ENCODE results near the gene ZNF521.
A peak's percentile ranks its signal among the peaks of the same experiment; 100 is the strongest.

ZNF521 gene

DNA sequence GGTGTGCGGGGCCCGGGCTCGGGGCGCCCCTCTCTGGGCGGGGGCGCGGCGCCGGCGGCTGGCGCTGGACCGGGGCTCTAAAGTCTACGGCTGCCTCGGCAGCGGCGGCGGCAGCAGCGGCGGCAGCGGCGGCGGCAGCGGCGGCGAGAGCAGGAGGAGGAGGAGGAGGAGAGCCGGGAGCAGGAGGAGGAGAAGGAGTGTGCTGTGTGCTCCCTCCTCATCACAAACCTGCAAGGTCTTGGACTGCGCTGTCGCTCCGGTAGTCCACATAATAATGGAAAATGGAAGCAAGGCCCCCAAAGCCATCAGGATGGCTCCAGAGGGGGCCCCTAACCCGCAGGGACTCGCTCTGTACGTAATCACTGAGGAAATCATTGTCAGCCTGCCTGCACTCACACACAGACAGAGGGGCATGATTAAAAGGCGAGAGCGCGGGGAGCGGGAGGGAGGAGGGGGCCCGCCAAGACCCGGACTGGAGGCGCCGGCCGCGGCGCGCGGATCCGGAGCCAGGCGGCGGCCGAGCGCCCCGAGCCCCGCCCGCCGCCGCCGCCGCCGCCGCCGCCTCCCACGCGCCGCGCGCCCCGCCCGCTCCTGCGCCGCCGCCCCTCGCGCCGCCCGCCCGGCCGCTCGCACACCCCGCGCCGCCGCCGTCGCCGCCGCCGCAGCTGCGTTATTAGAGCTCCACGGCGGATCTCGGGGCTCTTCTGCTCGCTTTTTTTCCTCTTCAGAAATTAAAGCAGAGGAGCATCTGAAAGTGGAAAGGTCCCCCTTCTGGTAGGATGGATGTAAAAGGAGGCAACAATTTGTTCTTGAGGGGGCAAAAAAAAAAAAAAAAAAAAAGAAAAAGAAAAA, at the start of gene ZNF521:
TSS of gene ZNF521 (minus strand) at position 390 of the 852 bp plus-strand sequence. CDS start 1,220 bp downstream, outside the sequence.
- peak; percentile 82 to 92 for DNase-seq

DNA sequence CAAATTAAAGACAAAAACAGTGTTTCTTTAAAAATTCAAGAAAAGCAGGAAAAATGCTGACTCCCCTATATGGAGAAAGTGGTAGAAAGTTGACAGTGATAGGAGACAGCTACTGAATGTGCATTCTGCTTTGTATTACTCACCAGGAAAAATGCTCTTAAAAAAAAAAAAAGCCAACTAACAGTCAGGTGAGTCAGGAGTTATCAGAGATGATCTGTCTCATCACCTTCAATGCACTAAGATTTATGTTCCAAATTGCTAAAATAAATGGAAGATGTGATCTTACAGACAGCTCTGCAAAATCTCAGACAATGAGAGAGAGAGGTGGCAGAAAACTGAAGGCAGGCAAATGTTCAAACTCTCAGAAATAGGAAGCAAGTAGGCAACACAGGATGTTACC, 47.6 kb upstream of the ZNF521 start:
- DNase-seq: no peak

DNA sequence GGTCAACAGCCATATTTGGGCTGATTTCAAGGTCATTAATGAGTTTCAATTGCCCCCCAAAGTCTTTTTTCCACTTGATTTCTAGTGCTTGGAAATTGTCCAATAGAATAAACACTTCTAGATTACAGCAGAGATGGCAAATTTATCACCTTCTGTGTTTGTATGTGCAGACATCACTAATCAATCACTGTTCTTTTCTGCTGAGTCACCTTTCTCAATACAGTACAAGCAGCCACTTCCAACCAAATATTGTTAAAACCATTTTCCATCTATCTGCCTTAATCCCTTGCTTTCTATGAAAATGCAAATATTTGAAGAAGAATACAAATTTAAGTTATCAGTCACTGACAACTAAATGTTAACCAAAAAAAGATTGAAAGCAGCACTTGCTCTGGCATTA, 40.2 kb upstream of the ZNF521 start:
- no peak for DNase-seq

DNA sequence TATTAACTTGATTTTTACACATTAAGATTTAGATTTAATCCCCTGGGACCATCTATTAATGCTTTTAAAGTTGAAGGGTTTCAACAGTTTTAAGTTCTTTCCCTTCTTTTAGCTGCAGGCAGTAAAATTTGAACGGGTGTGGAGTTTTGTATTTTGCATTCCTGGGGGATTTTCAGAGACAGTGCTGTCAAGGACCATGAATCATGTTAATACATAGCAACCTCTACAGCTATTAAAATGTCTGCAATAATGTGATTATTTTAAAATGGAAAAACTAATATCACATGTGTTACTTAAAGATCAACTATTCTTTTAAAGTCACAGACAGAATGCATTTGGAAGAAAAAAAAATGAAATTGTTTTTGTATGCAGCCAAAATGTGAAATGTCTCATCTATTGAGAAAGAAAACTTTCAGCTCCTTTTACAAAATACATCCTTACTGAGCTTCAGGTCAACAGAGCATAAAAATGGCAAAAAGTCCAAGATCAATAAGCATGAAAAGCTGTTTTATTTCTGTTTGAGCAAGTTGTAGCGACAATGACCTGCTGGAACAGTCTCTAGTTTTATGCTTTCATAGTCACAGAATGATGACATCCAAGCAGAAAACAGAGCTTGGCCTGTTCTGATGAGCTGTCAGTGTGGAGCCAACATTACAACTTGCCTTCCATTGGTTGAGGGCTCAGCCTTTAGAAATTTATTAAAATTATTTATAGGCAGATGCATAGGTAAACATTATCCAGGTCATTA, 21.6 kb upstream of the ZNF521 start:
- no peak for DNase-seq

DNA sequence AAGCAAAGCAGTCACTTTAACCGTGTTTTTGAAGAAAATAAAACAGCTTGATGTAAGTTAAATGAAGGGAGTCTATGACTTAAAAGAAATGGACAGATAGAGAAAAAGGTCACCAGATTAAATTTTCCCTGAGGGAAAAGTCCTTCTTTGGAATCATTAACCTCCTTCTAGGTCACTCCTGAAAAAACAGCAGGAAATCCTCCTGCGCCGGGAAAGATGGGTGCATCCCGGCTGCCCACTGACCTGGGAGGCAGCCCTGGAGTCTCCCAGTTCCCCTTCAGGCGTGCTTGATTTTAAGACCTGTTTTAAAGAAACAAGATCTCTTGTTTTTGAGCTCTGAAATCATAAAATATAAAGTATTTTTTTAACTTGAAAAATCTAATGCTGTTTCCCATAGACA, 18.4 kb upstream of the ZNF521 start:
- DNase-seq: no peak

DNA sequence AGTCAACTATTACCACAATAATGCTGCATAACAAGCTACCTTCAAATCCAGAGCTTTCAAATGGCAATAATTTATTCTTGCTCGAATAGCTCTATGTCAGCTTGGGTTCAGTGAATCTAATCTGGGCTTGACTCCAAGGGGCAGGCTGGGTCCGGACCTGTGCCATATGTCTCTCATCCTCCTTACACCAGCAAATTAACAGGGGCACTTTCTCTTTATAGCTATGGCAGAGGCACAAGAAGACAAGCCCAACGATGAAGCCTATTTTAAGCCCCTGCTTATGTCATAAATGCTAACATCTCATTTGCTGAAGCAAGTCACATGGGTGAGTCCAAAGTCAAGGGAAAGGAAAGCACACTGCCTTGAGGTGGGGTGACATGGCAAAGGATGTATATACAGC, 13.3 kb upstream of the ZNF521 start:
- DNase-seq: no peak

DNA sequence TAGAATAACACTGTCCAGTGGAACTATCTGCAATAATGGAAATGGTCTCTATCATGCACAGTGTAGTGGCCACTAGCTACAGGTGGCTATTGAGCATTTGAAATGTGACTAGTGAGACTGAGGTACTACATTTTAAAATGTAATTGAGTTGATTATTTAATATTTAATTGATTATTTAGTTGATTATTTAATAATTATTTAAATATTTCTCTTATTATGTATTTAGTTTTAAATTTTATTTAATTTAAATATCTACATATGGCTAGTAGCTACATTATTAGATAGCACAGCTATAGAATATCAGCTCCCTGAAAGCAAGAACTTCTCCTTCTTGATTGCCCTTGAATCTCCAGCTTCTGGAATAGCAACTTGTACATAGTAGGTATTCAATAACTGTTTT, 12.8 kb upstream of the ZNF521 start:
- no peak for DNase-seq

DNA sequence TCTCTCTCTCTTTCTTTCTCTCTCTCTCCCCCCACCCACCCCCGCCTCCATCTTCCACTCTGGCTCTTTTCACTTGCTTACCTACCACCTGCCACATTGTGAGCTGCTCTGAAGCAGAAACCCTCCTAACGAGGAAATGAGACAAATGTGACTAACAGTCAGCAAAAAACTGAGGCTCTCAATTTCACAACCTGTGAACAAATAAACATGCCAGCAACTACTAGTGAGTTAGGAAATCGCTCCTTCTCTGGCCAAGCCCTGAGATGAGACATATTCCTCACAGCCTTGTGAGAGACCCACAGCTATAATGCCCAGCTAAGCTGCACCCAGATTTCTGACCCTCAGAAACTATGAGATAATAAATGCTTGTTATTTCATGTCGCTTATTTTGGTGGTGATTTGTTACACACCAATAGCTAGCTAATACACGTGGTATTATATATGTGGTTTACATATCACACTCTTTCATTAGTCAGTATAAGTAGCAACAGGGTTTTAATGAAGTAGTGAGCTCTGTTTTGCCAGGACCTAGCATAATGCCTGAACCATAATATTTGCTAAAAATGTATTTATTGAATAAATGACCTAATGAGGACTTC, 8.4 kb upstream of the ZNF521 start:
- DNase-seq: no peak

DNA sequence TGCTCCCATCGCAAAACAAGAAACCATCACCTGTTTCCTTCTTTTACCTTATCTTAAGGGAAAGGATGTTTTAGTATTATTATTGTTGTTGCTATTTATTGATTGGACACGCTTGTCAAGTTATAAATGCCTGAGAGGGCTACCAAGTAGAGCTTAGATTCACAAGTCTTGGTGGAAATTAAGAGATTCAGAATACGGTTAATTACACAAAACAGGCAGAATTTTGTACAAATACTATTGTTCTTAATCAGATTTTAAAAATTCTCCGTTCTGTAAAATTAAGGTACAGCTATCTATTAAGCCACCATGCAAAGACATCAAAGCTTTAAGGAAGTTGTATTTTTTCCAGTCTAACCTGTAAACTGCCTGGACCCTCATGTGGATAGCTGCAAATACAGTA, 1.1 kb upstream of the ZNF521 start:
- DNase-seq: no peak

DNA sequence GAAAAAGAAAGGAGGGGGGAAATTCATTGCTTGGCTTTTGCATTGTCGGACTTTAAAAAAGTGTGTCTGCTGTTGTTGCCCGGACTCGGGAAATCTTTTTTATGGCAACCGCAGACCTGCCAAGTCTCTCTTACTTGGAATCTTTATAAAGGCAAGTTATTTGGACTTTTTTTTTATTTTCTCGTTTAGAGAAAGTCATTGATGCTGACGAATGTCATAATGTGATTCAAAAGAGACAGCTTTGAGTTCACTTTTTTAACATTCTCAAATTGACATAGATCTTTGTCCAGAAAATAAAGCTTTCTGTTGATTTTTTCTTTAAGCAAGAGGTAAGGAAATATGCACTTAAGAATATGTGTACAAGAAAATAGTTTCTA, 651 bp upstream of the ZNF521 start:
- no peak for DNase-seq

DNA sequence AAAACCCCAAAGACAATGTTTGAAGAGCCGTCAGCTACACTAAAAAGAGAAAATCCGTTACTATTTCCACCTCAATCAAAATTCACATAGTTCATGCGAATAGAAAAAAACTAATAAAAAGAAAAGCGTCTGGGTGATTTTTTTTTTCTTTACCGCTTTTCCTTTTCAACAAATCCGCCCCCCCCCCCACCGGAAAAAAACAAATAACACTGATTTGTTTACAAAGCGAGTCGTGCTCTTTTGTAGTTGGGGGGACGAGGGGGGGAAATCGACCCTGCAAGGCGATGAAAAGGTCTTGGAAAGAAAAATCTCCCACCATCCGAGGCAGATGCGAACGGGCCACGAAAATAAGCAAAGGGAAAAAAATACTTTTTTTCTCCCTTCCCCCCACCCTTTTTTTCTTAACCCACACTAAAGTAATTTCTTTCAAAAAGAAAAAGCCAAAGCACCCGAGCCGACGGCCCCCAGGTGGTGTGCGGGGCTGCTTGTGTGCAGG, 638 bp downstream of the ZNF521 start:
- no peak for DNase-seq

DNA sequence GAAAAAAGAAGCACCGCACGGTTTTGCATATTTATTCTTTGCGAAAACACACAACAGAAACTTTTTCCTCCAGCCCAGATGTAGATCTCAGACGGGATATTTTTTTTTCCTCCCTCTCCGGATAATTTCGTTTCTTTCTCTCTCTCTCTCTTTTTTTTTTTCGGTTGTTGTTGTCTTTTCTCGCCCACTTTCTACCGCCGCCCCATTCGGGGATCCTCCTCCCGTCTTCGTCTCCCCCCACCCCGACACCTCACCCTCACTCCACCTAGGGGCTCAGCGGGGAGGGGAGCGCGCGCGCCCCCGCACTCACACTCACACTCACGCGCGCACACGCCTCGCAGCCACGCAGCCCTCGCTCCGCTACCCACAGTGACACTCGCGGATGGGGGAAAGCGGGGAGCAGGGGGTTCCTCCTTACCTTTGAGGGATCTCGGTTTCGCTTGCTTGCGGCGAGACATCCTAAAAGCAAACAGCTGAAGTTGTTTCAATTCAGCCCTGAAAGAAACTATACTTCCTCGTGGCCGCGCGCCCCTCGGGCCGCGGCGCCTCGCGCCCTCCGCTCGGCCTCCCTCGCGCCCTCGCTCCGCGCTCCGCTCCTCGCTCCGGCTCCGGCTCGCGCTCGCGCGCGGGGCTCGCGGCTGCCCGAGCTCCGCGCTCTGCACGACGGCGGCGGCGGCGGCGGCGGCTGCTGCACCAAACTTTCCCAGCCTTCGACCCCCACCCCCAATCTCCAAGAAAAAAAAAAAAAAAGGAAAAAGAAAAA, 1.3 kb downstream of the ZNF521 start:
- peak in 1 of 2 donors; percentile 18 for DNase-seq

DNA sequence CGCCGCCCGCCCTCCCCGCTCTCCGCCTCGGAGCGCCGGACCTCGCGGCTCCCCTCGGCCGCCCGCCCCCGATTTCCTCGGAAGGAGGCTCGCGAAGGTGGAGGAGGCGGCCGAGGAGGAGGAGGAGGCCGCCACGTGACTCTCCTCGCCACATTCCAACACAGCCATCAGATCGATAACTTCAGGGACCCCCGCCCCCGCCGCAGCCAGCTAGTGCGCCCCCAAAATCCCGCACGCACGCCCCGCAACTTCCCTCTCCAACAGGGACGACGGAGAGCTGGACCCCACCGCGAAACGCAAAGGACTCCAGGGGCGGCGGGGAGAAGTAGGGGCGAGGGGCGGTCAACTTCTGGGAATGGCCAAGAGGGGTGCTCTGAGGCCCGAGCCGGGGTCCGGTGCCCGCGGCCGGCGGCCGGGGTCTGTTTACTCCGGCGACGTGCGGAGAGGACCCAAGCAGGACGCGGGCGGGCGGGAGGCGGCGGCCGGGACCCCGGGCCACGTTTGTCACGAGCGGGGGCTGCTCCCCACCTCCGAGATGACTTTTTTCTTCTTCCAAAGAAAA, 2.0 kb downstream of the ZNF521 start:
- DNase-seq: peak in 1 of 2 donors; percentile 23

DNA sequence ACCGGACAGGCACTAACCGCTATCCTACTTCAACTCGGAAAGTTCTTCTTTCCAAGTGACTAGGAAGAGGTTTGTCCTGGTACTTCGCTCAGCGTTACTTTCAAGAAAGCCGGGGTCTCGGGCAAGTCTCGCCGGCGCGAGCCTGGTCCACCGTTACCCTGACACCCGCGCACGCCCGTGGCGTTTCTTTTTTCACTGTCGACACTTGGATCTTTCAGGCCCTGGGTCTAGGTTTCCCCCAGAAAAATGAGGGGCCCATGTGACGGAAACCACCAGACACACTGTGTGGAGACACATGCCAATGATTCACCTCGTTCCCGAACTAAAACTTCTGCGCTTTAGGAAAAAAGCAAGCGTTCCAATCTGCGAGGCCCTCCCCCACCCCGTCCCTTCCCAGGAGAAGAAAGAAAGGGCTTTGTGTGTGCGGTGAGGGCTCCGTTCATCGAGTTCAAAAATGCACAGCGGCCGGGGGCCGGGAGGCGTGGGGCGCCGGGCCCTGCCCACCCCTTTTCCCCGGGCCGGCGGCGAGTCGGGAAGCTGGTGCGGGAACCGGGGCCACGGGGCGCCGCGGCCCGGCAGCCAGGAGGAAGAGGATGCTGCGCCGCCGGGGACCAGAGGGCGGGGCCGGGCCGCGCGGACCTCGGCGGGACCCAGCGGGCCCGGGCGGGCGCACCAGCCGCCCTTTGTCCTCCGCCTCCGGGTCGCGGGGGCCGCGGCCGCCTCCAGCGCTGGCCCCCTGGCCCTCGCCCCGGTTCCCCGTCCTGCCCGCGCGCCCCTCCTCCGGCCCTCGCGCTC, 2.6 kb downstream of the ZNF521 start:
- DNase-seq: peak in 1 of 2 donors; percentile 53

DNA sequence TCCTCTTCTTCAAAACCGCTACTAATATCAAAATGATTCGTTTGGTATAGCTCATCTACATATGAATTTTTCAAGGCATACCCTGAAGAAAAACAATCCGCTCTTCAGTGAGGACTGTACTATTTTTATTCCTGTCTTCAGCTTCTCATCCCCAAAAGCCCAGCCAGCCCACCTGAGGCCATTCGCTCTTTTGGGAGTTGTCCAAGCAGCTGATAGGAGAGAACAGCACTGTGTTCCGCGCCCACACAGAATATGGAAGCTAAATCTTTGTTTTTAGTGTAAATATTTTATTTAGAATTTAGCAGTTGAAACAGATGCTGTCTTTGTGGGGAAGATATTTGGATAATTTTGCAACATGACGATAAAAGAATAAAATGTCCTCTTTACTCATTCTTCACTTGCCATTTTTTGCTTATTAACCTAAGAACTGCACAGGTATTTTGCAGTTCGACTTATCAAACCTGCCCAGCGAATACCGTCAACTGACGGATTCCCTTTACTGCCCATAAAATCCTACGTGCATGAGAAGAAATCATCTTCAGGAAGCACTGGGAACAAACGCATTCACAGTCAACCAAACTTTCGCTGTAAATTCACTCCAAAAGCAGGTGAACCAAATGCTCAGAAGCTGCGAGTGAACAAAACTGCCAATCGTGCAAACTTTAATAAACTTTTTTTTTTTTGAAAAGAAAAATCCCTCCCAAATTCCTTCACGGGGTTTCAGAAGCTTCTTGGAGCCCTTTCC, 3.4 kb downstream of the ZNF521 start:
- no peak for DNase-seq

DNA sequence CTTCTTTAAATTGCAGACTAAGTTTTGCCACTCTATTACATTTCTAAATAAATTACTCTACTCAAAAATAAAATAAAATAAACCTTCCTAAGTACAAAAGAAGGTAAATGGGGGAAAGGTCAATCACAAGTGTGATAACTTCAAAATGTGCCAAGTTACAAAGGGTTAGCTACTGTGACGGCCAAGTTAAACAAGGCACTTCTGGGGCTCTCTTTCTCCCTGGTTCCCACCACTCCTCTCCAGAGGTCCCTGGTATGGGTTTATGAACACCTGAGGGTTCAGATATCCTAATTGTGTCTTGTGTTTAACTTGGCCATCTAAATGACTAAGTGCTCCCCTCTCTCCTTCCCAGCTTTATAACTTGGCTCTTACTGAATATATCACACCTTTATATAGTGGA, 5.4 kb downstream of the ZNF521 start:
- DNase-seq: no peak

DNA sequence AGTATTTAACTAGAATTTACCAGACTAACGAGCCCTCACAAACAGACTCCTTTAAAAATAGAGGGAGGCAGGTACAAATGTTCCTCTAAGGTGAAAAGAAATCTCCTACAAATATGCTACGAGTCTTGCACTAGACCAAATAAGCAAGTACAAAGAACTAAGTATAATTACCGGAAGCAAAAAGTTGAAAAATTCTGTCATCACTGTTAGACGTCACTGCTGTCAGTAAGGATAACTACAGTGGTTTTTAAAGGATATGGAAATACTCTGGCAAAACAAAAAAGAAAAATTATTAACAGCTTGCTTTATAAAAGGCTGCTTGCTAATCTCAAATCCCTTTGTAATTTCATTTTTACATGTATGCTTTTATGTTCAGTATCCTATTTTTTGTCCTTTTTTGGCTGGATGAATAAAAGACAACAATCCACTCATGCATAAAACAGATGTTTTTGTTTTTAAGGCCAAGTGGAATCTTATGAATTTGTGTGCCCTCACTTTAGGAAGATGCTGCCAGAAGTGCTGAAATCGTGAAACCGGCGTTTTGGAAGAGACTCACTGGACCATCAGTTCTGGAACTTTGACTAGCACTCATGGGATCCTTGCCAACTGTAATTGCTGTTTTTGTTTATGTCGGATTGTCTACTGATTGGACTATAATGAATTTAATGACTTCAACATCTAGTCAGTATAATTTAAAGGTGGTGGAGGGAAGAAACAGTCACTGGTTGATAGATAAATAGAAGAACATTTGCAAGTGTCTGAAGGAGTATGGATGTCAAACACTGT, 6.7 kb downstream of the ZNF521 start:
- DNase-seq: no peak

DNA sequence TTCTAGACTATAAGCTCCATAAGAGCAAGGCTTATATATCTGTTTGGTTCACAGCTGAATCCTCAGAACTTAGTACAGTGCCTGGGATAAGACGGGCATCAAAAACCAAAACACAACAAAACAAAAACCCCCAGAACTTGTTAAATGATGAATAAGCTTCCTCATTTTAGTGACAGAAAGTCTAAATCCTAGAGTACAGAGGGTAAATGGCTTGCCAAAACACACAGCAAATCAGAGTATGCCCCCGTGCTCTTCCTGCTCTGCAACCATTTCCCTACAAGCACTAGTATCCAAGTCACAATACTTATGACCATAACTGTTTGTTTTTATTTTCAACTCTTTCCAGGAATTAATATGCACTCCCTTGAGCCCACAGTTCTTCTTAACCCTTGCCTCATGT, 10.1 kb downstream of the ZNF521 start:
- no peak for DNase-seq

DNA sequence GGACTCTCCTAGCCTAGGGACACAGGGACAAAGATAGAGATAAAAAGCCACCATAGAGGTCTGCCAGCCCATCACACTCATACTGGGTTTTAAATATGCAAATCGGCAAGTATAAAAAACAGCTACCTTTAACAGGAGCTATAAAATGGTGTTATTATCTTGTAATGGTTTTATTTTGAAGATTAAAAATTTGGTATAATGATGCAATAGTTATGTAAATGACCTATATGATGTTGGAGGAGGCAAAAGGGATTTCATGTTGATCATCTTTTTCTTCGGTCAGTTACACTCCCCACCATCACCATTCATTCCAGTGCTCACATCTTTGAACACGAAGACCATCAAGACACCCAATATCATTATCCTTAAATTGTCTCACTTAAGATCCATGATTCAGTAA, 11.2 kb downstream of the ZNF521 start:
- DNase-seq: no peak

DNA sequence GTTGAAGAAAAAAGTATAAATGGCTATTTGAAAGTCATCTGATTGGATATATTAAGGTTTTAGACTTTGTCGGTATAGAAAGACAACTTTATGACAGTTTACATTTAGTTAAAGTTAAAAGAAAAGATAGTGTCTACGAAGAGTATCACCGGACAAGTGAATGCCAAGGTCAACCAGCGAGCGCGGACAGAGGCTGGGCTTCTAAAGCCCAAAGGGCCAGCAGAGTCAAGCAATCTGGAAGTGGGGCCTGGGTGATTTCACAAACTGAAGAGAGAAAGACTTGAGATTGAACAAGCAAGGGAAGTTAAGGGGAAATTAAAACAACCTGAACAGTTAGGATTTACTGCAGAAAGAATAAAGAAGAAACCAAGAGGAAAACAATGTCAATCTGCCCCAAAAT, 16.3 kb downstream of the ZNF521 start:
- DNase-seq: no peak
